ENCODE results near the gene TMEM165.

Gene TMEM165

DNA sequence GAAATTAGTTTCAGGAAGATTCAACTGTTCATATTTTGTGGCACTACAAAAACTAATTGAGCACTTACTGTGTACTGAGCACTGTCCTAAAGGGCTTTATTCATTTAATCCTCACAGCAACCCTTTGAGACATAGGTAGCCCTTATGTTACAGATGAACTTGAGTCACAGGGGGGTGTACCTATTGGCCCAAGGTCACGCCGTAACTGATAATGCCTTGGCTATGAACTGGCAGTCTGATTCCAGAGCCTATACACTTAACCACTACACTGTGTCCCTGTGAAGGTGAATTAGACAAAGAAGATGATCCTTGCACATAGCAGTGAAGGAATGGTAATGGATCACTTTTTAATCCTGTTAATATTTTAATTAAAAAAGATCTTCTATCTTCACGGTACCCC lies 12.0 kb downstream of the TMEM165 start:
- no peak for DNase-seq

DNA sequence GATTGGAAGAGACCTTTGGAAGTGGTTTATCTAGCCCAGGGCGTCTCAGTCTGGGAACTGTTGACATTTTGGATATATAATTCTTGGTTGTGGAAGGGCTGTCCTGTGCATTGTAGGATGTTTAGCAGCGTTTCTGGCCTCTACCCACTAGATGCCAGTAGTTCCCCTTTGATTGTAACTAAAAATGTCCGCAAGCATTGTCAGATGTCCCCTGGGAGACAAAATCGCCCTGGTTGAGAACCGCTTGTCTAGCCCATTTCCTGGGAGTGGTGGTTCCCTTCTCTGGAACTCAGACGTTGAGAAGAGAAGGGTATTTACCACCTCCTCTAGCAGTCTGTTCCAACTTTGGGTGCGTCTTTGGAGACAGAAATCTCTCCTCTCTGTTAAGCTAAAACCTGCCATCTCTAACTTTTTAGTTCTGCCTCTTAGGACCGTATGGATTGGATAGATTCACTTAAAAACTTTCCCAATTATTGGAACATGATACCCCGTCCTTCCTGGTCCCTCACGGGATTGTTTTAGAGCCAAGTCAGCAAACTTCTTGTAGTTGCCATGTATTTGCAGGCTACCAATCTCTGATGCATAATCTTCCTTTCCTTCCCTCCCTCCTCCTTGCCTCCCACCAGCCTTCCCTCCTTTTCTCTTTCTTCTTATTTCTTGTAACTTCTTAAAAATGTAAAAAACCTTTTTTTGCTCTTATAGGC lies 13.9 kb downstream of the TMEM165 start:
- DNase-seq: no peak

DNA sequence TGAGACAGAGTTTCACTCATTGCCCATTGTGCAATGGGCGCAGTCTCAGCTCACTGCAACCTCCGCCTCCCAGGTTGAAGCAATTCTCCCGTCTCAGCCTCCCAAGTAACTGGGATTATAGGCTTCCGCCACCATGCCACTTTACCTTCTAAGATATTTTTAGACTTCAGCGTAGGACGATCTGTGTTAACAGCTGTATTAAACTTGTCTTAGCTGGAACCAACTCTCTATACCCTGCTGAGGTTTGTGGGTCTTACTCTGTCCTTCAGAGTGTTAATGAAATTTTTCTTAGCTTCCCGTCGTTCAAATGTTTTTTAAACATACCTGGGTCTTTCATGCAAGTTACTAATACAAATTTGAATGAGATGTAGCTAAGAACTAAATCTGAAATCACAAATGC lies 14.7 kb downstream of the TMEM165 start:
- DNase-seq: no peak

DNA sequence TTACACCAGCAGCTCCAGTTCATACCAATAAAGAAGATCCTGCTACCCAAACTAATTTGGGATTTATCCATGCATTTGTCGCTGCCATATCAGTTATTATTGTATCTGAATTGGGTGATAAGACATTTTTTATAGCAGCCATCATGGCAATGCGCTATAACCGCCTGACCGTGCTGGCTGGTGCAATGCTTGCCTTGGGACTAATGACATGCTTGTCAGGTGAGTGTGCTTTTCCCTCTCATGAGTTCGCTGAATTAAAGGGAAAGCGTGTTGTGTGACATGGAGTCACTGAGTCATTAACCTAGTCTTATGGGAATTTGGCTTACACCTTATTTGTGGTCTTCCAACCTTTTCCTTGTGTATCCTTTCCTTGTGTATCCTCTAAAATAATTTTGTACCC lies 15.9 kb downstream of the TMEM165 start:
- no peak for DNase-seq

DNA sequence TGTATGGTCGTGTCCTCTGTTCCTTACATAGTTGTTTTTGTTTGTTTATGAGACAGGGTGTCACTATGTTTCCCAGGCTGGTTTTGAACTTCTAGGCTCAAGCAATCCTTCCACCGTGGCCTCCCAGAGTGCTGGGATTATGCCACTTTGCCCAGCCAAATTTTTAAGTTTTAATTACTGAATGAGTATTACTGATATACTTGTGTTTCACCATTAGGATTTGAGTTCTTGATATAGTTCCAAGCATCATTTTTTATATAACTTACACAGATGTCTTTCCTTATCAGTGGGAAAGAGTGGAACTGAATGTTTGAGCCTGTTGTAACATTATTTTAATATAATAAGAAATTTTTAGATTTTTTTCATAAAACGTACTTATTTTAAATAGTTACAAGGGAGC lies 20.4 kb downstream of the TMEM165 start:
- no peak for DNase-seq

DNA sequence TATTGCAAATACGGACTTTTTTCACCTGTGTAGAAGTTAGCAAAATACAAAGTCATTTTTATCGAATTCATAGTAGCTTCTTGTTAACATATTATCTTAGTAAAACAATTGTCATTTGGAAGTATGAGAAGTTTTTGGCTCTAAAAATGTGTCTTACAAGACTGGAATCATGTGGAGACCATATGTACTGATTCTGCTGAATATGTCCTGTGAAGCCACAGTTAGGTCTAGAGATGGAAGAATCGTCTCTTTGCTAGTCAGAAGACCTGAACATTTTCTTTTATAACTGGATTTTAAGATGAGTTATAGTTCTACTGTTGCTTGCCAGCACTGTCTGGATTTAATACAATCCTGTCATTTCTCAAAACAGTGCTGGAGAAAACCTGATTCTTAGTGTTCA lies 29.0 kb downstream of the TMEM165 start:
- no peak for DNase-seq

DNA sequence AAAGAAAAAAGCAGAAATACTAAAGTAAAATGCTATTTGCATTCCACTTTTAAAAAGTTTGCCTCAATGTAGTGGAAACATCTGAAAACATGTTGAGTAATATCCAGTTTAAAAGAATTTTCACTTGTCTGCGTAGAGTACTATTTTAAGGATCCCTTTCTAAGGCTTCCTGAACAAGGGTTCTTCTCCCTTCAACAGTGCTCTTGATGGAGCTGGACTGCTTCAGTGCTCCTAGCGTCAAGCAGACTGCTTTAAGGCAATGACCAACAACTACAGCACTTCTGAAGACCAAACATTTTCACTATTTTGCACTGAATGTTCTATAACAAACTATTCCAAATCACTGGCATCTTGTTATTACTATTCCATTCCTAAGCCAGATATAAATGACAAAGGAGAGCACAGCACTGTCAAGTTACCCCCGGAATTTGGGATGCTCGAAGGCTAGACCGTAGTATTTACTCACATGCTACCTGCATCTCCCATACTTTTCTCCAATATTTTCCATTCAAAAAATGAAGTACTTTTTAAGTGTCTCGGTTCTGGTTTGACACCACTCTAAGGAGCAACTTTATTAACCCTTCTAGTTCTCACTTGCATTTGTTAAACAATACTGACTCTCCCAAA lies 36.1 kb downstream of the TMEM165 start:
- no peak for DNase-seq

DNA sequence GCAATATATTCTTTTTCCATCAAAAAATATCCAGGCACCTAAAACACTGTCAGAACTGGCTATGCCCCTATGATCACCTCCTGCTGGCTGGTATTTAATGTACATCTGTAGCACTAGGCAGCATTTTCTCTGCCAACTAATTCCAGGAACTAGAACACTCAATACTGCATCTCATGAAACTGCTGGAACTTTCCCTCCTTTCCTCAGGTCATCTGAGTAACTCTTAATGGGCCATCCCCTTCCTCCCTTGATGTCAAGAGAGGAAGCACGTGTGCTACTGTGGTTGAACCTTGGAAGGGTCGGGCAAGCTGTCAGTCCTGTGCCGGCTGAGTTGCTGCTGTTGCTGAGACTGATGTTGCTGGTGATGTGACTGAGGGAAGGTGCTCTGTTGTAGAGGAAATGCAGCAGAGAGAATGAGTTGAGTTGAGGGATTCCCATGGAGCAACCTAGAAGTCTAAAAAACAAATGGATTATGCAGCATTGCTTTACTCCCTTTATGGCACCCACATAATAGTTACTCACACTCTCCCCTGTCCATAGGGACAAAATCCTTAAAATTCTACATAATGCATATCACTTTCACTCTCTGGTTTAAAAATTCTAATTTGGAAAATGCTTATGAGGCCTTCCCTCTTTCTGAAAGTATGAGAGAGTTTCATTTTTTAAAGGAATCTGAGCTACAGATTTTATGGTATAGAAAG lies 39.5 kb downstream of the TMEM165 start:
- DNase-seq: no peak

DNA sequence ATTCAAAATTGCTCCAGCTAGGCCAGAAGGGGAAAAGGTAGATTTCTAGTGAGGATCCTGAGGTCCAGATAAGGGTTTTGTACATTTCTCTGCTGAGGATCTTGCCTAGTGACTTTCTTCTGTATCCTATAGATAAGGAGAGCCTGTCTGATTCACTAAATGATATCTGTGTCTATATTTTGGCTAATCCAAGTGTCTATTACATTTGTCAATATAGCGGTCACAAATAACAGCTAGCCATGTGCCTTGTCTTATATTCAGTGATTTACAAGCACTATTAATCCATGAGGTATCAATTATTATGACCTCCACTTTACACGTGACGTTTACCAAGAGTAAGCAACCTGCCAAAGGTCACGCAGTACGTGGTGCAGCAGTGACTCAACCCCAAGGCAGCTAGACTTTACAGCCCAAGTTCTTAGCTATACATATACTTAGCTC lies 41.6 kb downstream of the TMEM165 start:
- no peak for DNase-seq

DNA sequence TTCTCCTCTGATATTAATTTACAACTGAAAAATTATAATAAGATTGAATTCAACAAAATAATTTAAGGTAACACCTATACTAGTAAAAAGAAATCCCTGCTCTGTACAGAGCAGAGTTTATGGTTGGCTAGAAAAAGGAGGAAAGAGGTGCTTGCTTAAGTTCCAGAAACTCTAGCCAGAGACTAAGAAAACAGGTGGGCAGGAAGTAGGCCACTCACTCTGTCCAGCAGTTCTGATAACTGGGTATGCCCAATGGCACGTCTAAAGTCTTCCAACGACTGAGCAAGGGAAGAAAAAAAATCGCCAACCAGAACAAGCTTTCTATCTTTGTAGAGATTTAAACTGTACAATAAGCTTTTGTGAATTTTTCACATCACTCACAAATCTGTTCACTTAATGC lies 42.1 kb downstream of the TMEM165 start:
- no peak for DNase-seq

DNA sequence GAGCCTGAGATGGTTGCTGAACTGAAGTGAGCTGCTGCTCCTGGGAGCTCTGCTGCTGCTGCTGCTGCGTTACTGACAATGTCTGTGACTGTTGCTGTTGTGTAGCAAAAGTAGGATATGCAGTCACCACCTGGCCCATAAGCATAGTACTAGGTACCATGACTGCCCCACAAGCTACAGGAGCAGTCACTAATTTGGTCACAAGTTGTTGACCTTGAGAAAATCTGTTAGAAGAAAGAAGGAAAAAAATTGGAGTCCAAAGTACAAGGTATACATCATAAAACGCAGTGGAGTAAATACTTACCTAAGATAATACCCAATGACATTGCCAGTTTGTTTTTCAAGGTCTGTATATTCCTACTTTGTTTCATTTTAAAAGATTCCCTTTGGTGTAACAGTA lies 42.6 kb downstream of the TMEM165 start:
- DNase-seq: no peak

DNA sequence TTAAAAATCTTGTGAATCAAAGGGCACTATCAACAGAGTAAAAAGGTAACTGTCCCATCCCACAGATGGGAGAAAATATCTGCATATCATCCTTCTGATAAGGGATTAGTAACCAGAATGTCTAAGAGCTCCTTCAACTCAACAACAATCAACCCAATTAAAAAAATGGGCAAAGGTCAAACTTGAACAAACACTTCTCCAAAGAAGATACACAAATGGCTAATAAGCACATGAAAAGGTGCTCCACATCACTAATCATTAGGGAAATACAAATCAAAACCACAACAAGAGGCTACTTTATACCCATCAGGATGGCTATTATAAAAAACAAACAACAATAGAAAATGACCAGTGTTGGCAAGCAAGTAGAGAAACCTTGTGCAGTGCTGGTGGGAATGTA lies 43.3 kb downstream of the TMEM165 start:
- DNase-seq: no peak

DNA sequence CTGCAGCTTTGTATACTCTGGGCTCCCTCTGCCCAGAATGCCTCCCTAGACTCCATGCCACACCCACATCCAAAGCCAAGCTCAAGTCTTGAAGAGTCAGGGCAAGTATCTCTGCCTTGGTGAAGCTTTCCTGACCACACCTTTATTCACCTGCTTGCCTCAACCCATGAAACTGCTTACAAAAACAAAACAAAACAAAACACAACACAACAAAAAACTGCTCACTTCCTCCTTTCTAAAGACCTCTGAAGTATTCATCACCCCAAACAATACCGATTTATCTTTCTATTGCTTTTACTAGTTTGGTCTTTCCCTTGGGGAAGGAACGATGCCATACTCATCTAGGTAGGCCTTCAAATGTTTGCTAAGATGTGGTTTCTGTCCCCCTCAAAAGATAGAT lies 45.0 kb downstream of the TMEM165 start:
- DNase-seq: no peak

DNA sequence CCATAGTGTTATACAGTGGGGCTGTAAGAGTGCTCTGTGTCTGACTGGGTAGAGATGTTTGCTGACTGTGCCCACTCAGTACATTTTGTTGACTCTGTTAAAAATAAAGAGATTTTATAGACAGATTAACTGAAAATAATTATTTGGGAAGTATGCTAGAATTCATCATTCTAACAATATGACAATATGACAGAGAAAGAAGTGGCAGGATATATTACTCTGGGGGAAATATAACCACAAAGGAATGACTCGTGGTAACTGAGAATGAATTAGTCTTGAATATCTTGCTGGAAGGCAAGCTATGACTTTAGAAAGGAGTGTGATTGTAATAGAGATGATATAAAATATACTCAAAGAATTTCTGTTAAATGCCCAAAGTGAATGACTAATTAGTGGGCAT lies 46.8 kb downstream of the TMEM165 start:
- DNase-seq: no peak

DNA sequence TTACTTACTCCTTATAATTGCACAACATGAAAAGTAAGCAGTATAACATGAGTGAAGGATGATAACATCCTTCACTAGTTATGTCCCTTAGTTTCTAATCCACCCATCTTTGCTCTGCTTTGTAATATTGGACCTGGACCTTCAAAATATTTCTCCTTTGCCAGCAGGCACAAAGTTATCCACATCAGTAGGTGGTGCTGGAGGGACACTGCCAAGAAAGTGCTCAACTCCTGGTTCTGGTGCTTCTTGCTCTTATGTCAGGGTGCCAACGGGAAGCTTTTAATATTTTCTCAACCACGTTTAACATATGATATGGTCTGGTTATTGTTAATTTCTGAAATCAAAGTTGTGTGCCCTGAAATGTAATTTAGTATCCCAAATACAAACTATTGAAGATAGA lies 49.1 kb downstream of the TMEM165 start:
- no peak for DNase-seq

DNA sequence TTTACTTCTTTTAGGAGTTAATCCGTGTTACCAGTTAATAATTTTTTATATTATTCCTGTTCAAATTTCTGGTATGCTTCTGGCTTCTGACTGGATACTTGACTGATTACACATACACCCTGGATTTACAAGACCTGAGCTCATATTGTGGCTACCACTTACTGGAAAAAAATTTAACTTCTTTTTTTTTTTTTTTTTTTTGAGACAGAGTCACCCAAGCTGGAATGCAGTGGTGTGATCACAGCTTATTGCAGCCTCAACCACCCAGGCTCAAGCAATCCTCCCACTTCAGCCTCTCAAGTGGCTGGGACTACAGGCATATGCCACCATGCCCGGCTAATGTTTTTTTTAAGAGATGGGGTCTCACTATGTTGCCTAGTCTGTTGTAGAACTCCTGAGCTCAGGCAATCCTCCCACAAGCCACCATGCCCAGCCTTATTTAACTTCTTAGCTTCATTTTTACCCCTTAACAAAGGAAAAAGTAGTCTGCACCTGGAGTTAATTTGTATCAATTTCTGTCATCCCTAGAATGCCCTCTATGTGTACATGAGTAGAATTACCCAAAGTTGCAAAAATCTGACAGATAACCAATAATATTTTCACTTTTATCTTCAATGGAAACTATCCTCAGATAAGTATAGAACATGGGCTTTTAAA lies 50.3 kb downstream of the TMEM165 start:
- DNase-seq: no peak

DNA sequence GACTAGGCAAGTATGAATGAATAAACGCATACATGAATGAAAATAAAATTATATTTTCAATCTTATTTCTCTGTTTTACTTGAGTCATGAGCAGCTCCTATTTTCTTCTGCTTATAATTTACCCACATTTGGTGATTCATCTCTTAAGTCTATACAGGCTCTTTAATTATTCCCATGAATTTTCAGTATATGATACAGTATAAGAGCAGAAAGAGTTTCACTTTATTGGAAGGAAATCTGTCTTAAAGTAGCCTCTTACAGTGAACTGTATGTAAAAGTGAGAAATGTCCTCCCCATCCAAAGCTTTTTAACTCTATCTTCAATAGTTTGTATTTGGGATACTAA lies 50.8 kb downstream of the TMEM165 start:
- no peak for DNase-seq

DNA sequence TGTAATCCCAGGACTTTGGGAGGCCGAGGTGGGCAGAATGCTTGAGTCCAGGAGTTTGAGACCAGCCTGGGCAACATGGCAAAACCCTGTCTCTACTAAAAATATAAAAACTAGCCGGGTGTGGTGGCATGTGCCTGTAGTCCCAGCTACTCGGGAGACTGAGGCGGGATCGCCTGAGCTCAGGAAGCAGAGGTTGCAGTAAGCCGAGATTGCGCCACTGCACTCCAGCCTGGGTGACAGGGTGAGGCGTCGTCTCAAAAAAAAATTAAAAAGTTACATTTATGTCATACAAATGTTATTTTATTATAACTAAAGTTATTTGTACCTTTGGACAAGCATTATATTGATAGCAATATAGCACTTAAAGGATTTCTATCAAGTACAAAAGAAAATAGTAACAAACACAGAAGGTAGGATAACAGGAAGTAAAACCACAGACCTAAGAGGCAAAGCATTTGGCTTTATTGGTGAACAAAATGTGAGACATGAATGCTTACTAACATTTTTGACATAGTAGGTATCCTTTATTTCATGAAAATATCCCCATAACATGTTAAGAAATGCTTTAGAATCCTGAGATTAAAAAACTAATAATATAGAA lies 51.5 kb downstream of the TMEM165 start:
- DNase-seq: no peak

DNA sequence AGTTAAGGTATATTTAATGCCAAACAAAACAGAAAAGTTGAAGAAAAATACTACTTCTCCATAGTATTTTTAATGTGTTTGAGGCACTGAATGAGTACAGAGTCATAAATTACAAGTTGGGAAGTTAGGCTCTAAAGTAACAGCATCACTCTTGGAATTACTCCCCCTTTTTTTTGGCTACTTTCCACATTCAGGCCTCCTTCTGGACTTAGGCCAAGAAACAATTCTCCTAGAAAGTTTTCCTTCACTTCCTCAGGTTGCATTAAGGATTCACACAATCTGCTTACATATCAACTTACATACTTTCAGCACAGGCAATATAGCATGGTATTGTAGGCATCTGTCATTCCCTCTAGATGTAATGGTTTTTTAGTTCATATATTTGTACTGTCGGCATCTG lies 52.1 kb downstream of the TMEM165 start:
- no peak for DNase-seq

DNA sequence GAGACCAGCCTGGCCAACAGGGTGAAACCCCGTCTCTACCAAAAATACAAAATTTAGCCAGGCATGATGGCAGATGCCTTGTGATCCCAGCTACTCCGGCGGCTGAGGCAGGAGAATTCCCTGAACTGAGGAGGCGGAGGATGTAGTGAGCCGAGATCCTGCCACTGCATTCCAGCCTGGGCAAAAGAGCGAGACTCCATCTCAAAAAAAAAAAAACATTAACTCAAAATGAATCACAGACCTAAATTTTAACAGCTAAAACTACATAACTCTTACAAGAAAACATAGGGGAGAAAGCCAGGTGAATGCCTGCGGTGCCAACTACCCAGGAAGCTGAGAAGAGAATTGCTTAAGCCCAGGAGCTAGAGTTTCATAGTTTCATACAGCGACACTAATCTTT lies 54.8 kb downstream of the TMEM165 start:
- DNase-seq: no peak

DNA sequence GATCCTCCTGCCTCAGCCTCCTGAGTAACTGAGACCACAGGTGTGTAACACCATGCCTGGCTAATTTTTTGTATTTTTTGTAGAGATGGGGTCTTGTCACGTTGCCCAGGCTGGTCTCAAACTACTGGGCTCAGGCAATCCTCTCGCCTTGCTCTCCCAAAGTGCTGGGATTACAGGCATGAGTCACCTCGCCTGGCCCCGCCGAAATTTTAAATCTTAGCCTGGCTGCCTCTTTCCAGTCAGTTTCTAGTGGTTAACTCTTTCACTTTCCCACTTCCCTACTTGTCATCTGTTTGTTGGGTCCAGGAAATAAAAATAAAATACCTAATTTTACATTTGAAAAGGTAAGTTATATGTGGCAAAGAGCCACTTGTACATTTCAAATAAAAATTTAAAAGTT lies 62.4 kb downstream of the TMEM165 start:
- no peak for DNase-seq

DNA sequence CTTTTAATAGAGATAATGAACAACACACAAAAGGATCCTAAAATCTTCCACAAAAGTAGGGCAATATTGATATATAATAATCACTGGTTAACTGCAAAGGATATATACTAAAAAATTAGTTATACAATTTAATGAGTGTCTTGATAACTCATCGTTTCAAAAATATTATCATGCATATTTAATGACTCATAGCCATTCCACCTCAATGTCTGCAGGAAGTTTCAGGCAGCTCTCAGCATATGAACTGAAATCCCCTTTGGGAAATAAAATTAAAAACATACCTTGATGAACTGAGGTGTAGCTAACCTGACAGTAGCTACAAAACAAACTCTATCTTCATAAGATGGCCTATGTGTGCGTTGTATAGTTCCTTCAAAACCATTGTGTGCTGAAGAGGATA lies 62.9 kb downstream of the TMEM165 start:
- no peak for DNase-seq

DNA sequence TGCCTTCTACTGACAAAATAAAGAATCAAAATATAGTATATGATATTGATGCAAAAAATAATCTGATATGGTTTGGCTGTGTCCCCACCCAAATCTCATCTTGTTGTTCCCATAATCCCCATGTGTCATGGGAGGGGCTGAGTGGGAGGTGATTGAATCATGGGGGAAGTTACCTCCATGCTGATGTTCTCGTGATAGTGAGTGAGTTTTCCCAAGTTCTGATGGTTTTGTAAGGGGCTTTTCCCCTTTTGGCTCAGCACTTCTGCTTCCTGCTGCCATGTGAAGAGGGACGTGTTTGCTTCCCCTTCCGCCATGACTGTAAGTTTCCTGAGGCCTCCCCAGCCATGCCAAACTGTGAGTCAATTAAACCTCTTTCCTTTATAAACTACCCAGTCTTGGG lies 70.2 kb downstream of the TMEM165 start:
- DNase-seq: no peak

DNA sequence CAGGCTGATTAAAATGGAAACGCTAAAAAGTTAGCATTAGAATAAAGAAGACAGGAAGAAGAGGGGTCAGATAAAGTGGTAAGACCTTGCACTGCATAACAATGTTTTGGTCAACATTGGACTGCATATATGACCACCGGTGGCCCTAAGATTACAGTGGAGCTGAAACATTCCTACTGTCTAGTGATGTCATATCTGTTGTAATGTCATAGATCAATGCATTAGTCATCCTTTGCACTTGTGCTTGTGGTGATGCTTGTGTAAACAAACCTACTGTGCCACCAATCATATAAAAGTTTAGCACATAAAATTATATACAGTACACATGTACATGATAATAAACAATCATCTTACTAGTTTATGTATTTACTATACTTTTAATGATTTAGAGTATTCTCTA lies 73.0 kb downstream of the TMEM165 start:
- no peak for DNase-seq

All from effector CD4-positive, alpha-beta T cell (primary cell).